Mesenchymal stem cell (in vitro differentiated cells and primary cell): ENCODE results near the gene PTN.

Experiments used
- DNase-seq: peaks from one replicate; pipeline ENCODE4 v3.0.0-alpha.2; 2013
- H2AFZ ChIP-seq: one replicate; pipeline ENCODE4 v1.6.1; 2013; ENCODE audit warnings: low read depth, mild to moderate bottlenecking, control low read depth, inconsistent platforms, low read length, moderate library complexity
- H2AK5ac ChIP-seq: 2 replicates; pipeline ENCODE4 v1.6.1; 2013; ENCODE audit warnings: low read length, moderate library complexity, mild to moderate bottlenecking, inconsistent platforms; ENCODE audit not compliant: severe bottlenecking
- H2BK120ac ChIP-seq: one replicate; pipeline ENCODE4 v1.6.1; 2013; ENCODE audit warnings: low read depth, mild to moderate bottlenecking, inconsistent platforms, low read length, moderate library complexity
- H2BK12ac ChIP-seq, 2 experiments: one replicate each; pipeline ENCODE4 v1.6.1; 2013; ENCODE audit warnings: inconsistent platforms in 2 of 2, low read length in 2 of 2, mild to moderate bottlenecking in 2 of 2, moderate library complexity in 2 of 2, control low read depth in 1 of 2
- H2BK15ac ChIP-seq: one replicate; pipeline ENCODE4 v1.6.1; 2013; ENCODE audit warnings: mild to moderate bottlenecking, low read depth, inconsistent platforms; ENCODE audit not compliant: poor library complexity, severe bottlenecking
- H2BK5ac ChIP-seq: 2 replicates; pipeline ENCODE4 v1.6.1; 2013; ENCODE audit warnings: low read depth, mild to moderate bottlenecking, low read length, control low read depth, inconsistent platforms; ENCODE audit not compliant: poor library complexity, severe bottlenecking
- H3K14ac ChIP-seq, 2 experiments: one replicate each; pipeline ENCODE4 v1.6.1; 2013; ENCODE audit warnings: inconsistent platforms in 2 of 2, low read length in 2 of 2, control low read depth in 1 of 2, mild to moderate bottlenecking in 1 of 2, moderate library complexity in 1 of 2
- H3K18ac ChIP-seq, 2 experiments: one replicate each; pipeline ENCODE4 v1.6.1; 2013; ENCODE audit warnings: inconsistent platforms in 2 of 2, low read length in 2 of 2, control low read depth in 1 of 2, low read depth in 1 of 2, mild to moderate bottlenecking in 1 of 2
- H3K23ac ChIP-seq, 2 experiments: one replicate each; pipeline ENCODE4 v1.6.1; 2013; ENCODE audit warnings: inconsistent platforms in 2 of 2, low read length in 2 of 2, mild to moderate bottlenecking in 2 of 2, moderate library complexity in 2 of 2, control low read depth in 1 of 2
- H3K27ac ChIP-seq: 2 replicates; pipeline ENCODE4 v1.5.1; 2013; ENCODE audit warnings: mild to moderate bottlenecking, moderate library complexity, low read length, control low read depth, inconsistent platforms; ENCODE audit not compliant: poor library complexity, severe bottlenecking
- H3K27me3 ChIP-seq, 2 experiments: 2 replicates each; pipeline versions ENCODE4 v1.6.1 to v1.7.0; 2013; ENCODE audit warnings: low read length in 2 of 2, mild to moderate bottlenecking in 2 of 2, moderate library complexity in 2 of 2, control low read depth in 1 of 2, inconsistent platforms in 1 of 2; ENCODE audit not compliant: control insufficient read depth in 1 of 2, insufficient read depth in 1 of 2
- H3K36me3 ChIP-seq, 2 experiments: 2 replicates each; pipeline versions ENCODE4 v1.6.1 to v1.7.0; 2013; ENCODE audit warnings: low read length in 2 of 2, control low read depth in 1 of 2, inconsistent platforms in 1 of 2, low read depth in 1 of 2, mild to moderate bottlenecking in 1 of 2; ENCODE audit not compliant: insufficient read depth in 2 of 2, control insufficient read depth in 1 of 2
- H3K4ac ChIP-seq, 2 experiments: one replicate each; pipeline ENCODE4 v1.6.1; 2013; ENCODE audit warnings: inconsistent platforms in 2 of 2, low read length in 2 of 2, mild to moderate bottlenecking in 2 of 2, moderate library complexity in 2 of 2, control low read depth in 1 of 2, low read depth in 1 of 2
- H3K4me1 ChIP-seq: 2 replicates; pipeline ENCODE4 v1.6.1; 2013; ENCODE audit warnings: low read depth, low read length, control low read depth; ENCODE audit not compliant: control insufficient read depth, insufficient read depth
- H3K4me2 ChIP-seq: 2 replicates; pipeline ENCODE4 v1.6.1; 2013; ENCODE audit warnings: low read length, mild to moderate bottlenecking, inconsistent platforms; ENCODE audit not compliant: poor library complexity, severe bottlenecking
- H3K4me3 ChIP-seq, 2 experiments: 2 replicates each; pipeline versions ENCODE4 v1.5.1 to v1.7.0; 2013; ENCODE audit warnings: low read length in 2 of 2, mild to moderate bottlenecking in 2 of 2, control low read depth in 1 of 2, low read depth in 1 of 2; ENCODE audit not compliant: insufficient read depth in 1 of 2
- H3K79me1 ChIP-seq: replicated peaks from 2 replicates; pipeline ENCODE4 v1.6.1; 2013; ENCODE audit warnings: mild to moderate bottlenecking, control low read depth, low read length, inconsistent platforms; ENCODE audit not compliant: poor library complexity, severe bottlenecking
- H3K9ac ChIP-seq: 2 replicates; pipeline ENCODE4 v1.7.0; 2013; ENCODE audit warnings: mild to moderate bottlenecking, low read length, moderate library complexity
- H3K9me3 ChIP-seq: 2 replicates; pipeline ENCODE4 v1.7.0; 2013; ENCODE audit warnings: mild to moderate bottlenecking, low read length; ENCODE audit not compliant: control insufficient read depth
- H4K8ac ChIP-seq: one replicate; pipeline ENCODE4 v1.6.1; 2013; ENCODE audit warnings: inconsistent platforms, mild to moderate bottlenecking, low read length, moderate library complexity
- H4K91ac ChIP-seq: one replicate; pipeline ENCODE4 v1.6.1; 2013; ENCODE audit warnings: mild to moderate bottlenecking, low read length, inconsistent platforms
- WGBS: methylation state at CpG from one replicate; pipeline ENCODE4 v1.1.7; 2013; ENCODE audit warnings: mixed read lengths; 5-methylcytosine and 5-hydroxymethylcytosine counted together

The PTN gene

DNA sequence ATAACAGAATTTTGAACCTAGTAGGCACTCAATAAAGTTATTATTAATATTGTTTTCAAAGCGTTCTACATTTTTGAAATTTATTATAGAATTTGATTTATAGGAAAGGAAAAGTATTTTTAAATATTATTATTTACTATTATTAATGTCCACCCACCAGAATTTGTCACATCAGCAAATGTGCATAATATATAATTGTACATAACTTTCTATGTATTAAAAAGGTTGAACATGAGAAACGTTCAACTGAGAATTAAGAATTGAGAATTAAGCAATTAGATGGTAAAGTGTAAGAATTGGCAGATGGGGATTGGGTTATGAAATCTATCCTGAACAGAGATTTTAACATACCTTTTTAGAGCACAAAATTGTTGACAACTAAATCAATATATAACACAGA is 129.8 kb downstream of the PTN start:
- no peaks in the 10 kb centered on the region for H3K4me1 ChIP-seq
- no peak overlapping the region for H3K4ac ChIP-seq
- no peak overlapping the region for H2BK15ac ChIP-seq
- no peak overlapping the region for H2AK5ac ChIP-seq
- H4K91ac ChIP-seq: no peak overlapping the region
- no peak overlapping the region for H2BK12ac ChIP-seq
- no peak overlapping the region for H2BK120ac ChIP-seq
- H4K8ac ChIP-seq: no peak overlapping the region
- no peak overlapping the region for H2BK5ac ChIP-seq
- no peaks in the 10 kb centered on the region for H3K27me3 ChIP-seq
- no peaks in the 10 kb centered on the region for H3K79me1 ChIP-seq
- no peak for DNase-seq
- 100% methylated on average over 1 of the region's 2 CpGs for WGBS
- no peak overlapping the region for H3K4me2 ChIP-seq
- no peaks in the 10 kb centered on the region for H3K36me3 ChIP-seq
- H3K23ac ChIP-seq: no peak overlapping the region
- no peak overlapping the region for H3K9ac ChIP-seq
- no peak overlapping the region for H2AFZ ChIP-seq
- no peak overlapping the region for H3K18ac ChIP-seq
- no peak overlapping the region for H3K27ac ChIP-seq
- H3K4me3 ChIP-seq: no peak overlapping the region
- H3K9me3 ChIP-seq: no peaks in the 10 kb centered on the region
- H3K14ac ChIP-seq: no peak overlapping the region

- H2BK15ac ChIP-seq: no peak overlapping the region
- no peaks in the 10 kb centered on the region for H3K36me3 ChIP-seq
- H3K4ac ChIP-seq: no peak overlapping the region
- H3K9me3 ChIP-seq: peaks cover 8% of the 10 kb centered on the region
- no peak overlapping the region for H4K8ac ChIP-seq
- DNase-seq: no peak
- H3K27me3 ChIP-seq: no peaks in the 10 kb centered on the region
- no peak overlapping the region for H2AK5ac ChIP-seq
- no peak overlapping the region for H3K4me3 ChIP-seq
- no peak overlapping the region for H3K18ac ChIP-seq
- no peak overlapping the region for H2BK12ac ChIP-seq
- H3K79me1 ChIP-seq: no peaks in the 10 kb centered on the region
- 96% methylated on average over 4 of the region's 5 CpGs for WGBS
- no peak overlapping the region for H3K9ac ChIP-seq
- no peak overlapping the region for H3K23ac ChIP-seq
- no peak overlapping the region for H3K14ac ChIP-seq
- no peak overlapping the region for H2BK120ac ChIP-seq
- no peak overlapping the region for H3K27ac ChIP-seq
- H2BK5ac ChIP-seq: no peak overlapping the region
- no peak overlapping the region for H3K4me2 ChIP-seq
- H4K91ac ChIP-seq: no peak overlapping the region
- H3K4me1 ChIP-seq: no peaks in the 10 kb centered on the region
- H2AFZ ChIP-seq: no peak overlapping the region
These were observed 134.2 kb downstream of the PTN start for GRCh38 chr7:137209151-137209817.

- no peak overlapping the region for H2AK5ac ChIP-seq
- H3K27ac ChIP-seq: no peak overlapping the region
- H3K79me1 ChIP-seq: no peaks in the 10 kb centered on the region
- no peak overlapping the region for H3K9ac ChIP-seq
- no peaks in the 10 kb centered on the region for H3K36me3 ChIP-seq
- H3K4me3 ChIP-seq: no peak overlapping the region
- no peak overlapping the region for H3K23ac ChIP-seq
- H3K4ac ChIP-seq: no peak overlapping the region
- H2BK12ac ChIP-seq: no peak overlapping the region
- H3K14ac ChIP-seq: no peak overlapping the region
- no peak for DNase-seq
- H3K9me3 ChIP-seq: peaks cover 8% of the 10 kb centered on the region
- no peaks in the 10 kb centered on the region for H3K27me3 ChIP-seq
- H2AFZ ChIP-seq: no peak overlapping the region
- no peak overlapping the region for H2BK5ac ChIP-seq
- no peak overlapping the region for H2BK15ac ChIP-seq
- no peak overlapping the region for H4K91ac ChIP-seq
- no peak overlapping the region for H3K18ac ChIP-seq
- no peak overlapping the region for H2BK120ac ChIP-seq
- no peak overlapping the region for H3K4me2 ChIP-seq
- H4K8ac ChIP-seq: no peak overlapping the region
- no peaks in the 10 kb centered on the region for H3K4me1 ChIP-seq
These were observed 136.8 kb downstream of the PTN start for GRCh38 chr7:137206770-137207169.

DNA sequence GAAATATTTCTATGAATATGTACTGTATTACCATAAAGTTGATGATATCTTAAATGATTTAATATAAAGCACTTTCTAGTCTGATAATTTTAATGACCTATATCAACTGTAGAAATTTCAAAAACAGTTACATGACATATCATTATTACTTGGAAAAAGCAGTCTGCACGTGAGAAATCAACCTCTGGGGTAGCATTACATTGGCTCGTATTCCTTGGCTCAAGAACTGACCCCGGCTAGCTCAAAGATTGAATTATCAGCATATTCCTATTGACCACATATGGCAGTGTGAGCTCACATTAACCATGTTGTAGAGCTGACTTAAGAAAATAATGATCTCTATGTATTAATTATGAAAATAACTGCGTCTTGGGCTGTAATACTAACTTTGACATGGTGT is 139.3 kb downstream of the PTN start:
- Histone ChIP-seq H3K27ac (no peak overlapping the region), H3K14ac (no peak overlapping the region), H3K4me3 (no peak overlapping the region), H3K9me3 (peaks cover 8% of the 10 kb centered on the region), H3K9ac (no peak overlapping the region), H2BK15ac (no peak overlapping the region), H2AK5ac (no peak overlapping the region), H2BK5ac (no peak overlapping the region), H2AFZ (no peak overlapping the region), H3K18ac (no peak overlapping the region), H4K91ac (no peak overlapping the region), H3K27me3 (no peaks in the 10 kb centered on the region), H2BK12ac (no peak overlapping the region), H3K4me2 (no peak overlapping the region), H2BK120ac (no peak overlapping the region), H3K4ac (no peak overlapping the region), H4K8ac (no peak overlapping the region), H3K36me3 (no peaks in the 10 kb centered on the region), H3K79me1 (no peaks in the 10 kb centered on the region), H3K23ac (no peak overlapping the region), H3K4me1 (no peaks in the 10 kb centered on the region)
- 94% methylated on average over 4 of the region's 4 CpGs for WGBS
- no peak for DNase-seq
